Measurements from ENCODE around the gene RGPD4.
"Not testable (repeated sequence)": the region's sequence is repeated elsewhere in the genome, so short reads cannot be mapped to it uniquely, and the experiment has no call there.

RGPD4 gene

DNA sequence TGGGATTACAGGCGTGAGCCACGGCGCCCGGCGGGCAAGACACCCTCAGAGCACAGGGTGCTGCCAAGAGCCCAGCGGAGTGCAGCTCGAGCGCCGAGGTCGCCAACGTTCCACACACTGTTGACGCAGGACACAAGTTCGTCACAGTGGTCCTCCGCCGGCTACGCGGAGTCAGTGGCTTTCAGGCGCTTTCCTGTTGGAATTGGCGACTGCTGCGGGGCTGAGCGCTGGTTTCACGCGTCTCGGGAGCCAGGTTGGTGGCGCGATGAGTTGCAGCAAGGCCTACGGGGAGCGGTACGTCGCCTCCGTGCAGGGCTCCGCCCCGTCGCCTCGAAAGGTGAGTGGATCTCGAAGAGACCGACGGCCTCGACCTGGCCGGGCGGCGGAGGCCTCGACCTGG lies at the start of gene RGPD4:
Gene RGPD4 (plus strand): TSS at position 144 of the 400 bp plus-strand sequence. CDS start 122 bp downstream, at position 266.
- not testable (repeated sequence) for H3K27ac ChIP-seq (ENCODE audit: low read depth, low read length); H3K79me2 ChIP-seq (ENCODE audit: control insufficient read depth, low read length); H3K4me2 ChIP-seq (ENCODE audit: low read length); H3K36me3 ChIP-seq (ENCODE audit: control insufficient read depth, low read length); H3K9me2 ChIP-seq (replicated peaks; ENCODE audit: control insufficient read depth, low read length); H3K4me1 ChIP-seq (ENCODE audit: control insufficient read depth, low read length); H3K27me3 ChIP-seq (ENCODE audit: control insufficient read depth, low read length); H4K20me1 ChIP-seq (ENCODE audit: control insufficient read depth, insufficient read depth, low read depth, low read length); H3K9me3 ChIP-seq (ENCODE audit: control insufficient read depth, insufficient read depth, low read length); H3F3A ChIP-seq (ENCODE audit: control insufficient read depth, insufficient read depth); H3K4me3 ChIP-seq (ENCODE audit: low read length)

DNA sequence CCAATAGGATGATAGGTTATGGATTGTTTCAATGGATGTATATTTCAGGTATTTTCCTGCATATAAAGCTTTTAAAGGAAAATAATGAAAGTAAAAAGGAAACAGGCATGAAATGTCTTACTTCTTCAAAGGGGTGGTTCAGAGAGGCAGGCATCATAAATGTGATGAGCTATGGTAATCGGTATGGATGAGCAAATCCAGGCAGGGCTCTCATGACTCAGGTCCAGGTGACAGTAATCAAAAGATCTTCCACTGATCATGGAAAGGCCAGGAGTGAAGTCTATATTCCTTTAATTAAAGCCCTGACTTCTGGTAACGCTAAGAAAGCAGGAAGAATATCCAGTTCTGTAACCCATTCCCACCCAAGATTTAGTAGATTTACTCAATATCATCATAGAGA lies 48.7 kb upstream of the RGPD4 start:
- H3K36me3 ChIP-seq (ENCODE audit: control insufficient read depth, low read length): no peaks in the 10 kb centered on the region
- no peaks in the 10 kb centered on the region for H3K79me2 ChIP-seq (ENCODE audit: control insufficient read depth, low read length)
- no peak overlapping the region for H3K4me2 ChIP-seq (ENCODE audit: low read length)
- H3K9me2 ChIP-seq (replicated peaks; ENCODE audit: control insufficient read depth, low read length): no peaks in the 10 kb centered on the region
- H3K4me1 ChIP-seq (ENCODE audit: control insufficient read depth, low read length): no peaks in the 10 kb centered on the region
- H3K27me3 ChIP-seq (ENCODE audit: control insufficient read depth, low read length): no peaks in the 10 kb centered on the region
- H3K27ac ChIP-seq (ENCODE audit: low read depth, low read length): no peak overlapping the region
- no peaks in the 10 kb centered on the region for H3K9me3 ChIP-seq (ENCODE audit: control insufficient read depth, insufficient read depth, low read length)
- H3K4me3 ChIP-seq (ENCODE audit: low read length): no peak overlapping the region
- H3F3A ChIP-seq (ENCODE audit: control insufficient read depth, insufficient read depth): no peaks in the 10 kb centered on the region
- H4K20me1 ChIP-seq (ENCODE audit: control insufficient read depth, insufficient read depth, low read depth, low read length): no peaks in the 10 kb centered on the region
- TF ChIP-seq EZH2phosphoT487 (IDR thresholded peaks at IDR 0.05; ENCODE audit: borderline replicate concordance, low read length): no peak
- TF ChIP-seq, protein P1, sequence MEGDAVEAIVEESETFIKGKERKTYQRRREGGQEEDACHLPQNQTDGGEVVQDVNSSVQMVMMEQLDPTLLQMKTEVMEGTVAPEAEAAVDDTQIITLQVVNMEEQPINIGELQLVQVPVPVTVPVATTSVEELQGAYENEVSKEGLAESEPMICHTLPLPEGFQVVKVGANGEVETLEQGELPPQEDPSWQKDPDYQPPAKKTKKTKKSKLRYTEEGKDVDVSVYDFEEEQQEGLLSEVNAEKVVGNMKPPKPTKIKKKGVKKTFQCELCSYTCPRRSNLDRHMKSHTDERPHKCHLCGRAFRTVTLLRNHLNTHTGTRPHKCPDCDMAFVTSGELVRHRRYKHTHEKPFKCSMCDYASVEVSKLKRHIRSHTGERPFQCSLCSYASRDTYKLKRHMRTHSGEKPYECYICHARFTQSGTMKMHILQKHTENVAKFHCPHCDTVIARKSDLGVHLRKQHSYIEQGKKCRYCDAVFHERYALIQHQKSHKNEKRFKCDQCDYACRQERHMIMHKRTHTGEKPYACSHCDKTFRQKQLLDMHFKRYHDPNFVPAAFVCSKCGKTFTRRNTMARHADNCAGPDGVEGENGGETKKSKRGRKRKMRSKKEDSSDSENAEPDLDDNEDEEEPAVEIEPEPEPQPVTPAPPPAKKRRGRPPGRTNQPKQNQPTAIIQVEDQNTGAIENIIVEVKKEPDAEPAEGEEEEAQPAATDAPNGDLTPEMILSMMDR (IDR thresholded peaks at IDR 0.05; ENCODE audit: low read depth, low read length, poor library complexity, severe bottlenecking): no peak

DNA sequence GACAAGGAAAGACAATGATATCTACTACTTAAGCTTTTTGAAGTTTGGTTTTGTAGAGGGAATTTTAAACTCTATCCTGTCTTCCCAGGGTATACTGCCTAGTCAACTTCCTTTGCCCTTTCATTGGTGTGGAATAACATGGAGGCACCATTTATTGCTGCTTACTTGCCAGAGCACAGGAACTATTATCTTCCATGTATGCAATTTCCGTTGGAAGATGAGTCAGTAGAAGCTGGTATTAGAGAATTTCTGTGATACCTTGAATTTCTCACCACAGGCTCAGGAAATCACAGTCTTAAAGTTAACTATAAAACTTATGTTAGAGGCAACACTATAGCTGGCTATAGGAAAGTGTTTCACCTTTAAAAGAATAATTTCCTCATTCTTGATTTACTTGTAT lies 40.9 kb upstream of the RGPD4 start:
- H3F3A ChIP-seq (ENCODE audit: control insufficient read depth, insufficient read depth): no peaks in the 10 kb centered on the region
- no peaks in the 10 kb centered on the region for H3K27me3 ChIP-seq (ENCODE audit: control insufficient read depth, low read length)
- no peaks in the 10 kb centered on the region for H3K9me2 ChIP-seq (replicated peaks; ENCODE audit: control insufficient read depth, low read length)
- no peak overlapping the region for H3K4me3 ChIP-seq (ENCODE audit: low read length)
- no peaks in the 10 kb centered on the region for H4K20me1 ChIP-seq (ENCODE audit: control insufficient read depth, insufficient read depth, low read depth, low read length)
- H3K36me3 ChIP-seq (ENCODE audit: control insufficient read depth, low read length): no peaks in the 10 kb centered on the region
- no peaks in the 10 kb centered on the region for H3K4me1 ChIP-seq (ENCODE audit: control insufficient read depth, low read length)
- H3K4me2 ChIP-seq (ENCODE audit: low read length): no peak overlapping the region
- H3K27ac ChIP-seq (ENCODE audit: low read depth, low read length): no peak overlapping the region
- TF ChIP-seq, protein P1 (IDR thresholded peaks at IDR 0.05; ENCODE audit: low read depth, low read length, poor library complexity, severe bottlenecking): no peak
- no peak for TF ChIP-seq EZH2phosphoT487 (IDR thresholded peaks at IDR 0.05; ENCODE audit: borderline replicate concordance, low read length)
- no peaks in the 10 kb centered on the region for H3K9me3 ChIP-seq (ENCODE audit: control insufficient read depth, insufficient read depth, low read length)
- no peaks in the 10 kb centered on the region for H3K79me2 ChIP-seq (ENCODE audit: control insufficient read depth, low read length)

DNA sequence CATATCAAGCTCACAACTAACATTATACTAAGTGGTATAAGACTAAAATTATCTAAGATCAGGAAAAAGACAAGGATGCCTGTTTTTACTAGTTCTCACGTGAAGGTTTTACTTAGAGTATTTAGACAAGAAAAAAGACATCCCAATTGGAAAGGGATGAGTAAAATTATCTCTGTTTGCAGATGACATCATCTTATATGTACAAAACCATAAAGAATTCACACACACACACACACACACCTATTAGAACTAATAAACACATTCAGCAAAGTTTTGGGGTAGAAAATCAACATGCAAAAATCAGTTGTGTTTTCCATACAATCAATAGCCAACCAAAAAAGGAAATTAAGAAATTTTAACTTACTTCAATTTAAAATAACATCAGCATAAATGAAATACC lies 35.9 kb upstream of the RGPD4 start:
- no peaks in the 10 kb centered on the region for H3K36me3 ChIP-seq (ENCODE audit: control insufficient read depth, low read length)

More for the DNA sequence above, 35.9 kb upstream of the RGPD4 start:
- Histone ChIP-seq H3K79me2 (ENCODE audit: control insufficient read depth, low read length) (no peaks in the 10 kb centered on the region), H3K4me3 (ENCODE audit: low read length) (no peak overlapping the region), H3K27ac (ENCODE audit: low read depth, low read length) (no peak overlapping the region), H3K4me1 (ENCODE audit: control insufficient read depth, low read length) (no peaks in the 10 kb centered on the region), H3K9me3 (ENCODE audit: control insufficient read depth, insufficient read depth, low read length) (no peaks in the 10 kb centered on the region), H3F3A (ENCODE audit: control insufficient read depth, insufficient read depth) (no peaks in the 10 kb centered on the region), H3K9me2 (replicated peaks; ENCODE audit: control insufficient read depth, low read length) (no peaks in the 10 kb centered on the region), H3K27me3 (ENCODE audit: control insufficient read depth, low read length) (no peaks in the 10 kb centered on the region), H4K20me1 (ENCODE audit: control insufficient read depth, insufficient read depth, low read depth, low read length) (no peaks in the 10 kb centered on the region), H3K4me2 (ENCODE audit: low read length) (no peak overlapping the region)
- no peak for TF ChIP-seq EZH2phosphoT487 (IDR thresholded peaks at IDR 0.05; ENCODE audit: borderline replicate concordance, low read length)
- TF ChIP-seq, protein P1 (IDR thresholded peaks at IDR 0.05; ENCODE audit: low read depth, low read length, poor library complexity, severe bottlenecking): no peak

Measured in DOHH2 (cell line).